ENCODE results near the gene ZNF236. TPM values are rescaled to one million over a fixed set of nuclear protein-coding genes. Genes with fewer than 3 reads are reported as not detected.

The ZNF236 gene
- total RNA-seq, 1 donor from 2014 or later, result 11.5 TPM

DNA sequence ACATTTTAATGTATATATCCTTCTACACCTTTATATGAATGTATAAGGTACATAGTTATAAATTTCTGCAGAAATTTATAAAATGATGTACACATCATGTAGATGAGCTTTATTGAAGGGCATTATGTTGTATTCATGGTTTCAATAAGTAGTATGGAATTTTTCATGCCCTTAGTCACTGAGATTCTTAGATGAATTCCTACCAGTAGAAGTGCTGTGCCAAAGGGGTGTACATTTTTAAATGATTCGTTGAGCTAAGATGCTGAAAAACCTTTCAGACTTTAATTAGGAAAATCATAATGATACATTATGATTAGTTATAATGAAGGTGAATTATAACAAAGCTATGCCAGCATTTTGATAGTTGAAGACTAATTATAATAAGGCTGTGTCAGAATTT is 115.2 kb downstream of the ZNF236 start:
- Histone ChIP-seq H3K9ac (no peak overlapping the region), H4K20me1 (ENCODE audit: low read depth) (no peaks in the 10 kb centered on the region), H3K36me3 (peaks cover 5% of the 10 kb centered on the region), H3K79me2 (ENCODE audit: low read depth) (no peaks in the 10 kb centered on the region), H3K9me3 (ENCODE audit: low read depth) (no peaks in the 10 kb centered on the region), H3K27me3 (no peaks in the 10 kb centered on the region), H3K27ac (no peak overlapping the region), H3F3A (ENCODE audit: low read depth) (no peaks in the 10 kb centered on the region), H3K4me1 (no peaks in the 10 kb centered on the region), H3K4me2 (no peak overlapping the region), H2AFZ (replicated peaks) (no peak overlapping the region), H3K4me3 (no peak overlapping the region)
- H3K9me3 Mint-ChIP-seq, result no peaks in the 10 kb centered on the region
- TF ChIP-seq, protein P1, sequence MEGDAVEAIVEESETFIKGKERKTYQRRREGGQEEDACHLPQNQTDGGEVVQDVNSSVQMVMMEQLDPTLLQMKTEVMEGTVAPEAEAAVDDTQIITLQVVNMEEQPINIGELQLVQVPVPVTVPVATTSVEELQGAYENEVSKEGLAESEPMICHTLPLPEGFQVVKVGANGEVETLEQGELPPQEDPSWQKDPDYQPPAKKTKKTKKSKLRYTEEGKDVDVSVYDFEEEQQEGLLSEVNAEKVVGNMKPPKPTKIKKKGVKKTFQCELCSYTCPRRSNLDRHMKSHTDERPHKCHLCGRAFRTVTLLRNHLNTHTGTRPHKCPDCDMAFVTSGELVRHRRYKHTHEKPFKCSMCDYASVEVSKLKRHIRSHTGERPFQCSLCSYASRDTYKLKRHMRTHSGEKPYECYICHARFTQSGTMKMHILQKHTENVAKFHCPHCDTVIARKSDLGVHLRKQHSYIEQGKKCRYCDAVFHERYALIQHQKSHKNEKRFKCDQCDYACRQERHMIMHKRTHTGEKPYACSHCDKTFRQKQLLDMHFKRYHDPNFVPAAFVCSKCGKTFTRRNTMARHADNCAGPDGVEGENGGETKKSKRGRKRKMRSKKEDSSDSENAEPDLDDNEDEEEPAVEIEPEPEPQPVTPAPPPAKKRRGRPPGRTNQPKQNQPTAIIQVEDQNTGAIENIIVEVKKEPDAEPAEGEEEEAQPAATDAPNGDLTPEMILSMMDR (IDR thresholded peaks at IDR 0.05), result no peak
- TF ChIP-seq EZH2 (IDR thresholded peaks at IDR 0.05) (no peak), EZH2phosphoT487 (IDR thresholded peaks at IDR 0.05) (no peak)
- no peak overlapping the region for H3K4me3 Mint-ChIP-seq
- no peaks in the 10 kb centered on the region for H3K27me3 Mint-ChIP-seq (ENCODE audit: insufficient read depth, low read depth)
- H3K36me3 Mint-ChIP-seq, result peaks cover 18% of the 10 kb centered on the region
- no peak for DNase-seq (ENCODE audit: low spot score)
- H3K4me1 Mint-ChIP-seq, result no peaks in the 10 kb centered on the region
- no peak overlapping the region for H3K27ac Mint-ChIP-seq

DNA sequence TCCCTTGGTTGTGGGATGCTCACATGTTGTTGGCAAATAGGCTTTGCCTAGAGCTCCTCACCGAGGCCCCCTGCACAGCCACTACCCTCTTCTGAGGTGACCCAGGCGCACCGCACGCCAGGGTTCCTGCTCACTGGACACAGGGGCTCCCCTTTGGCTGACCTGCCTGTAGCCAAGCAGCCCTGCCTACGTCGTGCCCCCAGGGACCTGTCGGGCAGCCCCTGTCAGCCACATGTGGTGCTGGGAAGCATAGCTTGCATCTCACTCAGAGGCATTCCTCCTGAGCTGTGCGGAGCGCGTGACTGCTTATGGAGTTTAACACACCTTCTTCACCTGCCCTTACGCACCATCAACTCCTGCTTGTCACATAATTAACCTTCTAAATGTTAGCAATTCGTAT is 116.3 kb downstream of the ZNF236 start:
- H3K79me2 ChIP-seq (ENCODE audit: low read depth), result no peaks in the 10 kb centered on the region
- no peak for DNase-seq (ENCODE audit: low spot score)
- TF ChIP-seq, protein P1 (IDR thresholded peaks at IDR 0.05), result no peak
- TF ChIP-seq EZH2 (IDR thresholded peaks at IDR 0.05), result no peak
- TF ChIP-seq EZH2phosphoT487 (IDR thresholded peaks at IDR 0.05), result no peak
- H3K9ac ChIP-seq, result no peak overlapping the region
- H3K9me3 ChIP-seq (ENCODE audit: low read depth), result no peaks in the 10 kb centered on the region
- H3K36me3 ChIP-seq, result peaks cover 5% of the 10 kb centered on the region
- peaks cover 2% of the 10 kb centered on the region for H3K27me3 Mint-ChIP-seq (ENCODE audit: insufficient read depth, low read depth)
- H3K9me3 Mint-ChIP-seq, result no peaks in the 10 kb centered on the region
- no peak overlapping the region for H3K4me3 Mint-ChIP-seq
- H3K27ac Mint-ChIP-seq, result no peak overlapping the region
- H4K20me1 ChIP-seq (ENCODE audit: low read depth), result no peaks in the 10 kb centered on the region
- H3K27ac ChIP-seq, result no peak overlapping the region
- H3K4me1 Mint-ChIP-seq, result no peaks in the 10 kb centered on the region
- H3K4me1 ChIP-seq, result no peaks in the 10 kb centered on the region
- H2AFZ ChIP-seq (replicated peaks), result no peak overlapping the region
- H3K4me3 ChIP-seq, result no peak overlapping the region
- H3K4me2 ChIP-seq, result no peak overlapping the region
- H3K27me3 ChIP-seq, result no peaks in the 10 kb centered on the region
- peaks cover 15% of the 10 kb centered on the region for H3K36me3 Mint-ChIP-seq
- no peaks in the 10 kb centered on the region for H3F3A ChIP-seq (ENCODE audit: low read depth)

DNA sequence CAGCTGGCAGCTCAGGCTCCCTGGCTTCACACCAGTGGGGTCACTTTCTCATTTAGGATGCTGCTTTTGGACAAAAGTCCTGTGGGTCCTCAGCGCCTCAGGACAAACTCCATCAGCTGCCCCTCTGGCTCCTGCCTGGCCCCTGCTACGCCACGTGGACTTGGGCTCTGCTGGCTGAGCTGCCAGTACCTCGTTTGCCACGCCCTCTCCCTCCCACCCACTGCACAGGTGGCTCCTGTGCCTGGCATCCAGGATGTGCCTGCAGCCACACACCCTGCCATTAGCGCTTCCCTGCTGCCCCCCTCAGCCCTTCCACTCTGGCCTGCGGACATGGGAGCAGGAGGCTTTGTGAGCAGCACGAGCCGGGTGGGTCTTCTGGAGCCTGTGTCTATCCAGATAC is 118.9 kb downstream of the ZNF236 start:
- H3K36me3 ChIP-seq, result peaks cover 9% of the 10 kb centered on the region
- H3K4me1 Mint-ChIP-seq, result no peaks in the 10 kb centered on the region
- no peak for TF ChIP-seq EZH2phosphoT487 (IDR thresholded peaks at IDR 0.05)
- TF ChIP-seq, protein P1 (IDR thresholded peaks at IDR 0.05), result no peak
- no peak for TF ChIP-seq EZH2 (IDR thresholded peaks at IDR 0.05)

More for the DNA sequence above, 118.9 kb downstream of the ZNF236 start:
- Histone ChIP-seq H3K79me2 (ENCODE audit: low read depth) (no peaks in the 10 kb centered on the region), H3K4me3 (no peak overlapping the region), H2AFZ (replicated peaks) (no peak overlapping the region), H3K9ac (no peak overlapping the region), H3F3A (ENCODE audit: low read depth) (no peaks in the 10 kb centered on the region), H3K27me3 (no peaks in the 10 kb centered on the region), H3K4me1 (no peaks in the 10 kb centered on the region), H3K9me3 (ENCODE audit: low read depth) (no peaks in the 10 kb centered on the region), H3K4me2 (no peak overlapping the region), H3K27ac (no peak overlapping the region), H4K20me1 (ENCODE audit: low read depth) (no peaks in the 10 kb centered on the region)
- DNase-seq (ENCODE audit: low spot score), result no peak
- Mint-ChIP-seq H3K4me3 (no peak overlapping the region), H3K27me3 (ENCODE audit: insufficient read depth, low read depth) (peaks cover 2% of the 10 kb centered on the region), H3K27ac (no peak overlapping the region), H3K9me3 (peaks cover 2% of the 10 kb centered on the region), H3K36me3 (peaks cover 15% of the 10 kb centered on the region)

All from neural progenitor cell (in vitro differentiated cells).